ENCODE measurements around the gene TTC12.

The TTC12 gene

GRCh38 chr11:113373981-113374560 is 59.7 kb downstream of the TTC12 start:
- DNase-seq (ENCODE audit: low read depth, low spot score): no peak

- no peak for DNase-seq (ENCODE audit: low read depth, low spot score)
Observed at GRCh38 chr11:113375402-113375801, 61.0 kb downstream of the TTC12 start.

- DNase-seq (ENCODE audit: low read depth, low spot score): peak; percentile 10
Observed at GRCh38 chr11:113376156-113376555, 61.8 kb downstream of the TTC12 start.

GRCh38 chr11:113377681-113378412 is 63.5 kb downstream of the TTC12 start:
- DNase-seq (ENCODE audit: low read depth, low spot score): peak; percentile 36

GRCh38 chr11:113378692-113379091 is 64.3 kb downstream of the TTC12 start:
- no peak for DNase-seq (ENCODE audit: low read depth, low spot score)

- DNase-seq (ENCODE audit: low read depth, low spot score): no peak
Observed at GRCh38 chr11:113382121-113382520, 67.7 kb downstream of the TTC12 start.

GRCh38 chr11:113384551-113384950 is 70.2 kb downstream of the TTC12 start:
- DNase-seq (ENCODE audit: low read depth, low spot score): peak; percentile 85

GRCh38 chr11:113385749-113386148 is 71.4 kb downstream of the TTC12 start:
- DNase-seq (ENCODE audit: low read depth, low spot score): no peak

- no peak for DNase-seq (ENCODE audit: low read depth, low spot score)
Observed at GRCh38 chr11:113386866-113387265, 72.5 kb downstream of the TTC12 start.

GRCh38 chr11:113387605-113388211 is 73.3 kb downstream of the TTC12 start, which contains the start of gene ANKK1:
Gene ANKK1, plus strand, starts transcription at chr11:113387779. Its CDS starts 106 bp downstream, at chr11:113387885.
- peak; percentile 43 for DNase-seq (ENCODE audit: low read depth, low spot score)

- DNase-seq (ENCODE audit: low read depth, low spot score): no peak
Observed at GRCh38 chr11:113389272-113389671, 74.9 kb downstream of the TTC12 start.

- no peak for DNase-seq (ENCODE audit: low read depth, low spot score)
Observed at GRCh38 chr11:113392236-113392921, 78.0 kb downstream of the TTC12 start.

- DNase-seq (ENCODE audit: low read depth, low spot score): no peak
Observed at GRCh38 chr11:113393501-113393985, 79.2 kb downstream of the TTC12 start.

GRCh38 chr11:113394919-113395318 is 80.5 kb downstream of the TTC12 start:
- no peak for DNase-seq (ENCODE audit: low read depth, low spot score)

GRCh38 chr11:113395782-113396336 is 81.5 kb downstream of the TTC12 start:
- no peak for DNase-seq (ENCODE audit: low read depth, low spot score)

GRCh38 chr11:113396690-113397089 is 82.3 kb downstream of the TTC12 start:
- no peak for DNase-seq (ENCODE audit: low read depth, low spot score)

GRCh38 chr11:113397212-113397611 is 82.8 kb downstream of the TTC12 start:
- no peak for DNase-seq (ENCODE audit: low read depth, low spot score)

- DNase-seq (ENCODE audit: low read depth, low spot score): no peak
Observed at GRCh38 chr11:113397821-113398220, 83.4 kb downstream of the TTC12 start.

GRCh38 chr11:113398669-113399430 is 84.5 kb downstream of the TTC12 start:
- DNase-seq (ENCODE audit: low read depth, low spot score): no peak

- DNase-seq (ENCODE audit: low read depth, low spot score): no peak
Observed at GRCh38 chr11:113400631-113401230, 86.3 kb downstream of the TTC12 start.

- DNase-seq (ENCODE audit: low read depth, low spot score): peak; percentile 78
Observed at GRCh38 chr11:113401718-113402117, 87.3 kb downstream of the TTC12 start.

Data from astrocyte of the hippocampus (primary cell).